HG02852 (cell line): ENCODE results near the gene SPRR2B.
"Not testable (repeated sequence)": the region's sequence is repeated elsewhere in the genome, so short reads cannot be mapped to it uniquely, and the experiment has no call there.

Experiments used
- ATAC-seq: cut with Tn5 transposase; IDR thresholded peaks from one replicate; pipeline ENCODE4 v1.9.1; 2021; ENCODE audit warnings: mild to moderate bottlenecking, moderate library complexity; ENCODE audit not compliant: unreplicated experiment

SPRR2B gene

GRCh38 chr1:153071511-153071910, at the start of gene SPRR2B:
SPRR2B (minus strand) TSS chr1:153071611; CDS start chr1:153070839, 772 bp downstream.
- no peak for ATAC-seq

- no peak for ATAC-seq
Measured at GRCh38 chr1:153120945-153121344, 49.5 kb upstream of the SPRR2B start.

GRCh38 chr1:153119491-153119971, 48.1 kb upstream of the SPRR2B start:
- no peak for ATAC-seq

- ATAC-seq, result not testable (repeated sequence)
Measured at GRCh38 chr1:153115264-153115663, 43.9 kb upstream of the SPRR2B start.

- ATAC-seq, result no peak
Measured at GRCh38 chr1:153113416-153113815, 42.0 kb upstream of the SPRR2B start, which contains the start of gene SPRR2F. SPRR2F (minus strand) TSS chr1:153113516; CDS start chr1:153112733, 783 bp downstream.

GRCh38 chr1:153112454-153112853, 41.0 kb upstream of the SPRR2B start:
- not testable (repeated sequence) for ATAC-seq

GRCh38 chr1:153100245-153100644, 28.8 kb upstream of the SPRR2B start:
- no peak for ATAC-seq

GRCh38 chr1:153099461-153100045, 28.1 kb upstream of the SPRR2B start:
- no peak for ATAC-seq

- no peak for ATAC-seq
Measured at GRCh38 chr1:153095764-153096163, 24.4 kb upstream of the SPRR2B start.

- ATAC-seq, result no peak
Measured at GRCh38 chr1:153094426-153094825, 23.0 kb upstream of the SPRR2B start, which contains the start of gene SPRR2E. SPRR2E (minus strand) TSS chr1:153094526; CDS start chr1:153093751, 775 bp downstream.

- no peak for ATAC-seq
Measured at GRCh38 chr1:153087652-153088051, 16.2 kb upstream of the SPRR2B start.

GRCh38 chr1:153081736-153082135, 10.3 kb upstream of the SPRR2B start:
- ATAC-seq, result no peak

- ATAC-seq, result no peak
Measured at GRCh38 chr1:153072806-153073726, 1.7 kb upstream of the SPRR2B start.

- ATAC-seq, result no peak
Measured at GRCh38 chr1:153070243-153070642, 1.2 kb downstream of the SPRR2B start.

- ATAC-seq, result no peak
Measured at GRCh38 chr1:153058826-153059784, 12.3 kb downstream of the SPRR2B start.

GRCh38 chr1:153058154-153058553, 13.3 kb downstream of the SPRR2B start:
- no peak for ATAC-seq

- no peak for ATAC-seq
Measured at GRCh38 chr1:153057375-153057774, 14.0 kb downstream of the SPRR2B start, which contains the start of gene SPRR2A. SPRR2A (minus strand) TSS chr1:153057512; CDS start chr1:153056735, 777 bp downstream.

- not testable (repeated sequence) for ATAC-seq
Measured at GRCh38 chr1:153056111-153056510, 15.3 kb downstream of the SPRR2B start.

- ATAC-seq, result no peak
Measured at GRCh38 chr1:153049211-153049610, 22.2 kb downstream of the SPRR2B start.

- ATAC-seq, result no peak
Measured at GRCh38 chr1:153040950-153041631, 30.3 kb downstream of the SPRR2B start, which contains the start of gene SPRR2D. SPRR2D (minus strand) TSS chr1:153041120; CDS start chr1:153040346, 774 bp downstream.
